GM15510 (cell line): ENCODE results near the gene RIPOR2.

Experiments
- POLR2A ChIP-seq: IDR thresholded peaks from 3 replicates; pipeline ENCODE4 v1.6.1; 2011; ENCODE audit warnings: borderline replicate concordance; ENCODE audit not compliant: insufficient read length; ENCODE audit errors: extremely low read depth

RIPOR2 gene

GRCh38 chr6:24858177-24858653, 77.5 kb downstream of the RIPOR2 start:
- no peak for TF ChIP-seq POLR2A

- no peak for TF ChIP-seq POLR2A
Measured at GRCh38 chr6:24856901-24857670, 78.7 kb downstream of the RIPOR2 start.

- TF ChIP-seq POLR2A, result no peak
Measured at GRCh38 chr6:24856246-24856599, 79.5 kb downstream of the RIPOR2 start.

- TF ChIP-seq POLR2A, result no peak
Measured at GRCh38 chr6:24855395-24856245, 80.1 kb downstream of the RIPOR2 start.

- no peak for TF ChIP-seq POLR2A
Measured at GRCh38 chr6:24854077-24854666, 81.6 kb downstream of the RIPOR2 start.

- no peak for TF ChIP-seq POLR2A
Measured at GRCh38 chr6:24851086-24851485, 84.7 kb downstream of the RIPOR2 start.

GRCh38 chr6:24849713-24850112, 86.0 kb downstream of the RIPOR2 start:
- TF ChIP-seq POLR2A, result no peak

GRCh38 chr6:24848461-24848860, 87.3 kb downstream of the RIPOR2 start:
- no peak for TF ChIP-seq POLR2A

GRCh38 chr6:24847402-24847801, 88.4 kb downstream of the RIPOR2 start:
- no peak for TF ChIP-seq POLR2A

GRCh38 chr6:24845578-24845977, 90.2 kb downstream of the RIPOR2 start:
- TF ChIP-seq POLR2A, result no peak

- no peak for TF ChIP-seq POLR2A
Measured at GRCh38 chr6:24844903-24845302, 90.9 kb downstream of the RIPOR2 start.

- TF ChIP-seq POLR2A, result no peak
Measured at GRCh38 chr6:24844061-24844460, 91.7 kb downstream of the RIPOR2 start.

- no peak for TF ChIP-seq POLR2A
Measured at GRCh38 chr6:24840187-24840586, 95.6 kb downstream of the RIPOR2 start.

- no peak for TF ChIP-seq POLR2A
Measured at GRCh38 chr6:24838994-24839393, 96.8 kb downstream of the RIPOR2 start.

GRCh38 chr6:24838081-24838480, 97.7 kb downstream of the RIPOR2 start:
- TF ChIP-seq POLR2A, result no peak
